Measurements from ENCODE around the gene SNAP91. TPM values are rescaled to one million over a fixed set of nuclear protein-coding genes. Genes with fewer than 3 reads are reported as not detected.

The SNAP91 gene, protein sequence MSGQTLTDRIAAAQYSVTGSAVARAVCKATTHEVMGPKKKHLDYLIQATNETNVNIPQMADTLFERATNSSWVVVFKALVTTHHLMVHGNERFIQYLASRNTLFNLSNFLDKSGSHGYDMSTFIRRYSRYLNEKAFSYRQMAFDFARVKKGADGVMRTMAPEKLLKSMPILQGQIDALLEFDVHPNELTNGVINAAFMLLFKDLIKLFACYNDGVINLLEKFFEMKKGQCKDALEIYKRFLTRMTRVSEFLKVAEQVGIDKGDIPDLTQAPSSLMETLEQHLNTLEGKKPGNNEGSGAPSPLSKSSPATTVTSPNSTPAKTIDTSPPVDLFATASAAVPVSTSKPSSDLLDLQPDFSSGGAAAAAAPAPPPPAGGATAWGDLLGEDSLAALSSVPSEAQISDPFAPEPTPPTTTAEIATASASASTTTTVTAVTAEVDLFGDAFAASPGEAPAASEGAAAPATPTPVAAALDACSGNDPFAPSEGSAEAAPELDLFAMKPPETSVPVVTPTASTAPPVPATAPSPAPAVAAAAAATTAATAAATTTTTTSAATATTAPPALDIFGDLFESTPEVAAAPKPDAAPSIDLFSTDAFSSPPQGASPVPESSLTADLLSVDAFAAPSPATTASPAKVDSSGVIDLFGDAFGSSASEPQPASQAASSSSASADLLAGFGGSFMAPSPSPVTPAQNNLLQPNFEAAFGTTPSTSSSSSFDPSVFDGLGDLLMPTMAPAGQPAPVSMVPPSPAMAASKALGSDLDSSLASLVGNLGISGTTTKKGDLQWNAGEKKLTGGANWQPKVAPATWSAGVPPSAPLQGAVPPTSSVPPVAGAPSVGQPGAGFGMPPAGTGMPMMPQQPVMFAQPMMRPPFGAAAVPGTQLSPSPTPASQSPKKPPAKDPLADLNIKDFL
- total RNA-seq, result not detected in 2 replicates

DNA sequence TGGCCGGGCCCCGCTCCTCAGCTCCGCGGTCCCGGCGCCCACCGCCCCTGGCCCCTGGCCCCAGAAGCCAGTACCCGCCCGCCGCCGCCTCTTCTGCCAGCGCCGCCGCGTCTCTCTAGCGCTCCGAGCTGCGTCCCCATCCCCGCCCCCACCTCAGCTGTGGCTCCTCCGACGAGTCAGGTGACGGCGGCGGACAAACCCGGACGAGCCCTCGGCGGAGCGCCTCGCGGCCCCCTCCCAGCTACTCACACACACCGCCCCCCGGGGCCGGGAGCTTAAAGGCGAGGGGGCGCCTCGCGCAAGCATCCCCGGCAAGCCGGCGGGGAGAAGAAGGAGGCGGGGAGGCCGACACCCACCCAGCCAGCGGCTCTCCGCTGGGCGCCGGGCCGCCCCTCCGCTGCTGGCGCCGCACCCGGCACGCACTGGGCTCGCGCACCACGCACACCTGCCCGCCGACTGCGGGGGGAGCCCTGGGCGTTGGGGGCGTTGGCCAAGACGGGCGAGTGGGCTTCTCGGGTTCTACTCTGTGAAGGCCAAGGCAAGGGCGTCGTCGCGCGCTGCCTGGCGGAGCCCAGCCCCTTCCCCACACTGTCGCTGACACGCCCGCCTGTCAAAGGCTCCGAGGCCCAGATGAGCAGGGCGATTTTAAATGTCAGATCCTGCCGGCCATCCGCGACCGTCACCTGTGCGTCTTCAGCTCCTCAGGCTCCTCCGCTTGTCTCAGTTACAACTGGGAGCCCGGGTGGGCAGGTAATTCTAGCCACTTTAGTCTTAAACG is at the start of gene SNAP91:
Gene SNAP91 (minus strand): TSS at position 132 of the 778 bp plus-strand sequence. CDS start 1,174 bp downstream, outside the sequence.

DNA sequence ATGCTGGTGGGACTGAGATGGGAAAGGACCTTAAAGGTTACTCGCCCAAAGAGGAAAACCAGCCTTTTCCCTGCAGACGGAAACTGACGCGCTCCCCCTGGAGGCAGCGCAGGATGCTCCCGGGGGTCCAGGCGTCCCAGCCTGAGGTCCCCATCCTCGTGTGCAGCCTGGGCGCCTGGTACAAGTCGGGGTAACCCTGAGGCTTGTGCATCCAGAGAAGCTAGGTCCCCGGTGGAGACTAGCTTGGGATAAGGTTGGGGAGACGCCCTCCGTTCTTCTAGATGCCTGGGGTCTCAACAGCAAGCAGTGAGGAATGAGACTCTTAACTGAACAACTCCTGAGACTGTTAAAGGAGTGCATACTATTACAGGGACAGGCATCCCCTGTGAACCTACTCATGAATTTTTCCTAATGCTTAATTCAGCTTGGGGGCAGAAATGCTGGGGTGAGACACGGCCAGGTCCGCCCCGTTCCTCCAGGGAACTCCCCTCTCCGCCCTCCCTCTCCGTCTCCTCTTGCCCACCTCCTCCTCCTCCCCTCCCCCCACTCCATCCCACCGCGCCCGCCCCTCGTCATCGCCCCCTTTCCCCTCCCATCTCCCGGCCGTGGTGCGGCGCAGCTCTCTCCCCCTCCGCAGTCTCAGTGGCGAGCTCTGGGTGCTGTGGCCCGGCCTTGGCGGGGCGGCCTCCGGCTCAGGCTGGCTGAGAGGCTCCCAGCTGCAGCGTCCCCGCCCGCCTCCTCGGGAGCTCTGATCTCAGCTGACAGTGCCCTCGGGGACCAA is 196.8 kb downstream of the SNAP91 start, which contains the start of gene PRSS35:
Gene PRSS35 (plus strand): TSS at position 634 of the 781 bp plus-strand sequence. CDS start 10,908 bp downstream, outside the sequence.

Other genes with a start within 250 kb of the SNAP91 start
- 1.7 and 4.8 TPM in 2 replicates for gene PRSS35, start 196.6 kb downstream of the SNAP91 start, total RNA-seq
- not detected in 2 replicates for gene RIPPLY2, start 144.3 kb upstream of the SNAP91 start, total RNA-seq
- 3.6 and 4.8 TPM in 2 replicates for gene CYB5R4, start 150.6 kb upstream of the SNAP91 start, total RNA-seq